ENCODE results near the gene KIAA1549. TPM values are rescaled to one million over a fixed set of nuclear protein-coding genes. Genes with fewer than 3 reads are reported as not detected.
"Not testable (repeated sequence)": the region's sequence is repeated elsewhere in the genome, so short reads cannot be mapped to it uniquely, and the experiment has no call there.

KIAA1549 gene
- total RNA-seq, 1 experiment from 2014 or later: 19.9 TPM

DNA sequence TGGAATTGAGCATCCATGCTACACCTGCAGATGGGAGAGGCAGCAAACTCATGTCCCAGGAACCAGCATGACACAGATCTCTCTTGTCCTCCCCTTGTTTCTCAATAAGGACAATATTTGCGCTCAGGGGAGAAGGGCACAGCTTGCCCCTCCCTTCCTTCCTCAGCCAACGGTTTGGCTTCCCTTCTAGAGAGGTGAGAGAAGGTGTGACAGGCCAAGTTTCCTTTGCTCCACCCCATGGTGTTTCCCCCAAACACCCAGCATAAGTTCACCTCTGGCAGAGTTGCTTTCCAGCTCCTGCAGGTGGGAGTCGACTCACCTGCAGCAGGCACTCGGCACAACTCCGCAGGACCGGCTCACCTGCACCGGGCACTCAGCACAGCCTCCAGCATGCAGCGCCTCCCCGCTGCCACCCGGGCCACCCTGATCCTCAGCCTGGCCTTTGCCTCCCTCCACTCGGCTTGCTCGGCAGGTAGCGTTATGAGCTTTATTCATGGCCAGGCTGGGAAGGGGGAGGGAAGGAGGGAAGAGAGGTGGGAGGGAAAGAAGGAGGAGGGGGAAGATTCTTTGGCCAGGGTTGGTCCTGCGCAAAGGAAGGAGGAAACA, 183.4 kb downstream of the KIAA1549 start, which contains the start of the genes ATP6V0A4 and TMEM213:
Gene ATP6V0A4, minus strand, starts transcription at position 482 of the 606 bp plus-strand sequence. CDS start 26,949 bp downstream, outside the sequence.
Gene TMEM213, plus strand, starts transcription at position 280 of the 606 bp plus-strand sequence. Its CDS starts 111 bp downstream, at position 391.
- ChIA-PET CTCF (interaction anchor here (0.6 kb wide), 1 partner anchor 1310 kb away, joined by 4 read pairs; no protein-coding TSS in a partner anchor), POLR2A (no interaction called here)
- TF ChIP-seq, protein P1, sequence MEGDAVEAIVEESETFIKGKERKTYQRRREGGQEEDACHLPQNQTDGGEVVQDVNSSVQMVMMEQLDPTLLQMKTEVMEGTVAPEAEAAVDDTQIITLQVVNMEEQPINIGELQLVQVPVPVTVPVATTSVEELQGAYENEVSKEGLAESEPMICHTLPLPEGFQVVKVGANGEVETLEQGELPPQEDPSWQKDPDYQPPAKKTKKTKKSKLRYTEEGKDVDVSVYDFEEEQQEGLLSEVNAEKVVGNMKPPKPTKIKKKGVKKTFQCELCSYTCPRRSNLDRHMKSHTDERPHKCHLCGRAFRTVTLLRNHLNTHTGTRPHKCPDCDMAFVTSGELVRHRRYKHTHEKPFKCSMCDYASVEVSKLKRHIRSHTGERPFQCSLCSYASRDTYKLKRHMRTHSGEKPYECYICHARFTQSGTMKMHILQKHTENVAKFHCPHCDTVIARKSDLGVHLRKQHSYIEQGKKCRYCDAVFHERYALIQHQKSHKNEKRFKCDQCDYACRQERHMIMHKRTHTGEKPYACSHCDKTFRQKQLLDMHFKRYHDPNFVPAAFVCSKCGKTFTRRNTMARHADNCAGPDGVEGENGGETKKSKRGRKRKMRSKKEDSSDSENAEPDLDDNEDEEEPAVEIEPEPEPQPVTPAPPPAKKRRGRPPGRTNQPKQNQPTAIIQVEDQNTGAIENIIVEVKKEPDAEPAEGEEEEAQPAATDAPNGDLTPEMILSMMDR (IDR thresholded peaks at IDR 0.05; ENCODE audit: insufficient read depth in 1 of 2, low read depth in 1 of 2, low read length in 1 of 2, severe bottlenecking in 1 of 2, unreplicated experiment in 1 of 2): no peak
- no peaks in the 10 kb centered on the region for H3K27me3 ChIP-seq (replicated peaks; ENCODE audit: control insufficient read depth, insufficient read depth, low read length)
- Mint-ChIP-seq H3K36me3 (ENCODE audit: insufficient read depth, unreplicated experiment) (no peaks in the 10 kb centered on the region), H3K27ac (ENCODE audit: unreplicated experiment) (no peak within 1 kb of the TSS), H3K9me3 (ENCODE audit: unreplicated experiment) (no peaks in the 10 kb centered on the region), H3K4me3 (ENCODE audit: unreplicated experiment) (no peak within 1 kb of the TSS), H3K4me1 (ENCODE audit: low read depth, unreplicated experiment) (no peaks in the 10 kb centered on the region), H3K27me3 (ENCODE audit: insufficient read depth, unreplicated experiment) (no peaks in the 10 kb centered on the region)
- no peak for DNase-seq
- no TSS peak for BruUV-seq (replicated peaks)
- no peak within 1 kb of the TSS for H3K4me3 ChIP-seq (ENCODE audit: low read depth, low read length)
- H3K4me1 ChIP-seq: no peaks in the 10 kb centered on the region
- H3K36me3 ChIP-seq (ENCODE audit: control insufficient read depth, insufficient read depth, low read length): no peaks in the 10 kb centered on the region
- intact Hi-C loops (cut with micrococcal nuclease; ENCODE audit: unreplicated experiment): no loop called here
- H3K9me3 ChIP-seq: no peaks in the 10 kb centered on the region

GRCh38 chr7:138797046-138797445, 184.1 kb downstream of the KIAA1549 start:
- H3K36me3 ChIP-seq (ENCODE audit: control insufficient read depth, insufficient read depth, low read length); H3K27me3 ChIP-seq (replicated peaks; ENCODE audit: control insufficient read depth, insufficient read depth, low read length); POLR2A ChIA-PET; intact Hi-C loops (cut with micrococcal nuclease; ENCODE audit: unreplicated experiment); H3K4me3 Mint-ChIP-seq (ENCODE audit: unreplicated experiment); H3K27ac Mint-ChIP-seq (ENCODE audit: unreplicated experiment); CTCF ChIA-PET; H3K9me3 ChIP-seq; H3K4me1 Mint-ChIP-seq (ENCODE audit: low read depth, unreplicated experiment); H3K27me3 Mint-ChIP-seq (ENCODE audit: insufficient read depth, unreplicated experiment); H3K4me1 ChIP-seq; BruUV-seq (replicated peaks); DNase-seq; H3K4me3 ChIP-seq (ENCODE audit: low read depth, low read length); H3K9me3 Mint-ChIP-seq (ENCODE audit: unreplicated experiment); H3K36me3 Mint-ChIP-seq (ENCODE audit: insufficient read depth, unreplicated experiment): not testable (repeated sequence)

- POLR2A ChIA-PET: no interaction called here
- Mint-ChIP-seq H3K4me1 (ENCODE audit: low read depth, unreplicated experiment) (no peaks in the 10 kb centered on the region), H3K9me3 (ENCODE audit: unreplicated experiment) (no peaks in the 10 kb centered on the region), H3K36me3 (ENCODE audit: insufficient read depth, unreplicated experiment) (no peaks in the 10 kb centered on the region), H3K27ac (ENCODE audit: unreplicated experiment) (no peak overlapping the region), H3K4me3 (ENCODE audit: unreplicated experiment) (no peak overlapping the region), H3K27me3 (ENCODE audit: insufficient read depth, unreplicated experiment) (no peaks in the 10 kb centered on the region)
- Histone ChIP-seq H3K4me1 (no peaks in the 10 kb centered on the region), H3K9me3 (no peaks in the 10 kb centered on the region), H3K27me3 (replicated peaks; ENCODE audit: control insufficient read depth, insufficient read depth, low read length) (no peaks in the 10 kb centered on the region), H3K4me3 (ENCODE audit: low read depth, low read length) (no peak overlapping the region), H3K36me3 (ENCODE audit: control insufficient read depth, insufficient read depth, low read length) (no peaks in the 10 kb centered on the region)
- intact Hi-C loops (cut with micrococcal nuclease; ENCODE audit: unreplicated experiment): no loop called here
- no peak for DNase-seq
- no TSS peak for BruUV-seq (replicated peaks)
- TF ChIP-seq, protein P1 (IDR thresholded peaks at IDR 0.05; ENCODE audit: insufficient read depth in 1 of 2, low read depth in 1 of 2, low read length in 1 of 2, severe bottlenecking in 1 of 2, unreplicated experiment in 1 of 2): no peak
- CTCF ChIA-PET: no interaction called here
Measured at GRCh38 chr7:138796038-138796615, 185.1 kb downstream of the KIAA1549 start.

Data from Caco-2 (cell line).